ENCODE measurements around the gene ZNF581.

Gene ZNF581

DNA sequence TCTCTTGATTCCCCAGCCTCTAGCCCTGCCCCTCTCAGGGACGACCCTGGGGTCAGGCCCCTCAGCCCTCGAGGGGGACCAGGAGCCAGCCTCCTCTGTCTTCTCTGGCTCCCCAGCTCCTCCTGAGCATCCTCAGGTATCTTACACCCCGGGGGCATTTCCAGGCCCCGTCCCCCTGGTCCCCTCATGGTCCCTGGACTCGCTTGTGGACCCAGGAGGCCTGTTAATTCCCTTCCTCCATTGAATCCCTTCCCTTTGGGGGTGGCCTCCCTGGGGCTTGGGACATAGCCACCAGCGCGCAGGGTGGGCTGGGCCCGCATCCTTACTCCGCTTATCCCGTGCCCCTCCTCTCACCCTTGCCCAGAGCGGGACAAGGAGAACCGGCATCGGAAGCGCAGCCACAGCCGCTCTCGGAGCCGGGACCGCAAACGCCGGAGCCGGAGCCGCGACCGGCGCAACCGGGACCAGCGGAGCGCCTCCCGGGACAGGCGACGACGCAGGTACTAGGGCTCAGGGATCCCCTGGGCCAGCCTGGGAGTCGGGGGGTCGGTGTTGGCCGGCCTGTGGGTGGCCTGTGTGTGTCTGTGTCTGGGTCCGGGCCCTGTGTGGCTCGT, 15.5 kb downstream of the ZNF581 start:
- no peak for TF ChIP-seq FOXM1 (IDR thresholded peaks at IDR 0.05; ENCODE audit: borderline replicate concordance, low read depth)
- TF ChIP-seq, protein P1, sequence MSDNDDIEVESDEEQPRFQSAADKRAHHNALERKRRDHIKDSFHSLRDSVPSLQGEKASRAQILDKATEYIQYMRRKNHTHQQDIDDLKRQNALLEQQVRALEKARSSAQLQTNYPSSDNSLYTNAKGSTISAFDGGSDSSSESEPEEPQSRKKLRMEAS (IDR thresholded peaks at IDR 0.05), result no peak
- TF ChIP-seq TEAD4 (IDR thresholded peaks at IDR 0.05), result no peak
- no peak for TF ChIP-seq TCF12 (IDR thresholded peaks at IDR 0.05; ENCODE audit: low read depth)
- TF ChIP-seq YY1 (IDR thresholded peaks at IDR 0.05; ENCODE audit: low read depth), result no peak
- no peak for TF ChIP-seq ZBTB7A (IDR thresholded peaks at IDR 0.05; ENCODE audit: low read depth)
- no peak for TF ChIP-seq CREB1 (IDR thresholded peaks at IDR 0.05; ENCODE audit: low read depth)
- TF ChIP-seq EGR1 (IDR thresholded peaks at IDR 0.05), result no peak
- no peak for TF ChIP-seq TAF1 (IDR thresholded peaks at IDR 0.05; ENCODE audit: low read depth)
- no peak for TF ChIP-seq NFIC (IDR thresholded peaks at IDR 0.05)
- TF ChIP-seq EP300 (IDR thresholded peaks at IDR 0.05; ENCODE audit: borderline replicate concordance), result no peak
- TF ChIP-seq CEBPB (IDR thresholded peaks at IDR 0.05), result no peak
- no peak for TF ChIP-seq RAD21 (IDR thresholded peaks at IDR 0.05; ENCODE audit: low read depth)
- TF ChIP-seq, protein P2, sequence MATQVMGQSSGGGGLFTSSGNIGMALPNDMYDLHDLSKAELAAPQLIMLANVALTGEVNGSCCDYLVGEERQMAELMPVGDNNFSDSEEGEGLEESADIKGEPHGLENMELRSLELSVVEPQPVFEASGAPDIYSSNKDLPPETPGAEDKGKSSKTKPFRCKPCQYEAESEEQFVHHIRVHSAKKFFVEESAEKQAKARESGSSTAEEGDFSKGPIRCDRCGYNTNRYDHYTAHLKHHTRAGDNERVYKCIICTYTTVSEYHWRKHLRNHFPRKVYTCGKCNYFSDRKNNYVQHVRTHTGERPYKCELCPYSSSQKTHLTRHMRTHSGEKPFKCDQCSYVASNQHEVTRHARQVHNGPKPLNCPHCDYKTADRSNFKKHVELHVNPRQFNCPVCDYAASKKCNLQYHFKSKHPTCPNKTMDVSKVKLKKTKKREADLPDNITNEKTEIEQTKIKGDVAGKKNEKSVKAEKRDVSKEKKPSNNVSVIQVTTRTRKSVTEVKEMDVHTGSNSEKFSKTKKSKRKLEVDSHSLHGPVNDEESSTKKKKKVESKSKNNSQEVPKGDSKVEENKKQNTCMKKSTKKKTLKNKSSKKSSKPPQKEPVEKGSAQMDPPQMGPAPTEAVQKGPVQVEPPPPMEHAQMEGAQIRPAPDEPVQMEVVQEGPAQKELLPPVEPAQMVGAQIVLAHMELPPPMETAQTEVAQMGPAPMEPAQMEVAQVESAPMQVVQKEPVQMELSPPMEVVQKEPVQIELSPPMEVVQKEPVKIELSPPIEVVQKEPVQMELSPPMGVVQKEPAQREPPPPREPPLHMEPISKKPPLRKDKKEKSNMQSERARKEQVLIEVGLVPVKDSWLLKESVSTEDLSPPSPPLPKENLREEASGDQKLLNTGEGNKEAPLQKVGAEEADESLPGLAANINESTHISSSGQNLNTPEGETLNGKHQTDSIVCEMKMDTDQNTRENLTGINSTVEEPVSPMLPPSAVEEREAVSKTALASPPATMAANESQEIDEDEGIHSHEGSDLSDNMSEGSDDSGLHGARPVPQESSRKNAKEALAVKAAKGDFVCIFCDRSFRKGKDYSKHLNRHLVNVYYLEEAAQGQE (IDR thresholded peaks at IDR 0.05; ENCODE audit: low read depth), result no peak
- TF ChIP-seq, protein P3, sequence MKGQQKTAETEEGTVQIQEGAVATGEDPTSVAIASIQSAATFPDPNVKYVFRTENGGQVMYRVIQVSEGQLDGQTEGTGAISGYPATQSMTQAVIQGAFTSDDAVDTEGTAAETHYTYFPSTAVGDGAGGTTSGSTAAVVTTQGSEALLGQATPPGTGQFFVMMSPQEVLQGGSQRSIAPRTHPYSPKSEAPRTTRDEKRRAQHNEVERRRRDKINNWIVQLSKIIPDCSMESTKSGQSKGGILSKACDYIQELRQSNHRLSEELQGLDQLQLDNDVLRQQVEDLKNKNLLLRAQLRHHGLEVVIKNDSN (IDR thresholded peaks at IDR 0.05), result no peak

DNA sequence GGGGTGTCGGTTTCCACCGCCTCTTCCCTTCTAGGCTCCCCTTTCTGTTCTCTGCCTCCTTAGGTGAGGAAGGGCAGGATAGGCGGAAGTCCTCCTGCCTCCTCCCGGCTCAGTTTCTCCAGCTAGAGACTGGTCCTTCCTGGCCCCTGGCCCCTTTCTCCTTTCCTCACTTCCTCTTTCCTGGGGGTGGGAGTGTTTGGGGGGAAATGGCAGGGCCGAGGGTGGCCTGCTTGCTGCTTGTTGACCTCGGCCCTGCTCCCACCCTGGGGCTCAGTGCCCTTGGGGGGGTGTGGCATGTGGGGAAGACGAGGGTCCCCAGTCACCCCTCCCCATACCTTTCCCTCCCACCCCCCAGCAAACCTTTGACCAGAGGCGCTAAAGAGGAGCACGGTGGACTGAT, 16.4 kb downstream of the ZNF581 start:
- TF ChIP-seq, protein P3 (IDR thresholded peaks at IDR 0.05), result no peak
- TF ChIP-seq EGR1 (IDR thresholded peaks at IDR 0.05), result no peak
- TF ChIP-seq, protein P2 (IDR thresholded peaks at IDR 0.05; ENCODE audit: low read depth), result no peak
- TF ChIP-seq NFIC (IDR thresholded peaks at IDR 0.05), result no peak

DNA sequence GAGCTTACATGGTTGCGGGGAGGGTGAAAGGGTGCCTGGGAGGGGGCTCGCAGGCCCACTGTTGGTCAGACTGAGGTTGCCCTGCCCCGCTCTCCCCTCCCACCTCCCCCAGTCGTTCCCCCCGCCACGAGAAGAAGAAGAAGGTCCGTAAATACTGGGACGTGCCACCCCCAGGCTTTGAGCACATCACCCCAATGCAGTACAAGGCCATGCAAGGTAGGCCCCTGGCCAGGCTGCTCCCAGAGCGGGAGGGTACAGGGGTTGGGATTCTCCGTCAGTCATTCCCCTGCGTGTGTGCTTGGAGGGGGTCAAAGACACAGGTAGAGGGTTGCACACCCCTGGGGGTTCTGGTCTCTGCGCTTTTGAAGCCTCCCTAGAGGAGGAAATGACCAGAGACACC, 17.0 kb downstream of the ZNF581 start:
- TF ChIP-seq NFIC (IDR thresholded peaks at IDR 0.05) (no peak), FOXM1 (IDR thresholded peaks at IDR 0.05; ENCODE audit: borderline replicate concordance, low read depth) (no peak), TCF12 (IDR thresholded peaks at IDR 0.05; ENCODE audit: low read depth) (no peak), ZBTB7A (IDR thresholded peaks at IDR 0.05; ENCODE audit: low read depth) (no peak), TEAD4 (IDR thresholded peaks at IDR 0.05) (no peak), EP300 (IDR thresholded peaks at IDR 0.05; ENCODE audit: borderline replicate concordance) (no peak), EGR1 (IDR thresholded peaks at IDR 0.05) (no peak), TAF1 (IDR thresholded peaks at IDR 0.05; ENCODE audit: low read depth) (no peak), RAD21 (IDR thresholded peaks at IDR 0.05; ENCODE audit: low read depth) (no peak), CEBPB (IDR thresholded peaks at IDR 0.05) (no peak)
- TF ChIP-seq, protein P2 (IDR thresholded peaks at IDR 0.05; ENCODE audit: low read depth), result no peak
- TF ChIP-seq, protein P1 (IDR thresholded peaks at IDR 0.05), result no peak

DNA sequence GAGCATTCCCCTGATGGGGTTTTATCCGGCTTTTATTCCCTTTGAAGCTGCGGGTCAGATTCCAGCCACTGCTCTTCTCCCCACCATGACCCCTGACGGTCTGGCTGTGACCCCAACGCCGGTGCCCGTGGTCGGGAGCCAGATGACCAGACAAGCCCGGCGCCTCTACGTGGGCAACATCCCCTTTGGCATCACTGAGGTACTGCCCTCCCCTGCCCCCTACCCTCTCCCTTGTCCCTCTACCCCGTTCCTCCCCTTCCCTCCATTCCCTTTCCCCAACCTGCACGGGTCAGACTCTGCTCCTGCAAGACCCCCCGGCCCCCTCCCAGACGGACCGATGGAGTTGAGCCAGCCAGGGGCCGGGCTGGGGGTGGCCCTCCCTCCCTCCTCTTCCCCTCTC, 17.5 kb downstream of the ZNF581 start:
- TF ChIP-seq, protein P1 (IDR thresholded peaks at IDR 0.05), result no peak
- no peak for TF ChIP-seq RAD21 (IDR thresholded peaks at IDR 0.05; ENCODE audit: low read depth)
- no peak for TF ChIP-seq TAF1 (IDR thresholded peaks at IDR 0.05; ENCODE audit: low read depth)
- TF ChIP-seq, protein P3 (IDR thresholded peaks at IDR 0.05), result no peak
- TF ChIP-seq EP300 (IDR thresholded peaks at IDR 0.05; ENCODE audit: borderline replicate concordance), result no peak
- no peak for TF ChIP-seq EGR1 (IDR thresholded peaks at IDR 0.05)
- no peak for TF ChIP-seq TCF12 (IDR thresholded peaks at IDR 0.05; ENCODE audit: low read depth)
- no peak for TF ChIP-seq ZBTB7A (IDR thresholded peaks at IDR 0.05; ENCODE audit: low read depth)
- no peak for TF ChIP-seq YY1 (IDR thresholded peaks at IDR 0.05; ENCODE audit: low read depth)
- no peak for TF ChIP-seq FOXM1 (IDR thresholded peaks at IDR 0.05; ENCODE audit: borderline replicate concordance, low read depth)
- no peak for TF ChIP-seq CREB1 (IDR thresholded peaks at IDR 0.05; ENCODE audit: low read depth)
- TF ChIP-seq, protein P2 (IDR thresholded peaks at IDR 0.05; ENCODE audit: low read depth), result no peak
- no peak for TF ChIP-seq CEBPB (IDR thresholded peaks at IDR 0.05)
- no peak for TF ChIP-seq TEAD4 (IDR thresholded peaks at IDR 0.05)
- no peak for TF ChIP-seq NFIC (IDR thresholded peaks at IDR 0.05)

All from Ishikawa (cell line).